Measurements from ENCODE around the gene SUPT20HL2.
"Not testable (repeated sequence)": the region's sequence is repeated elsewhere in the genome, so short reads cannot be mapped to it uniquely, and the experiment has no call there.

Gene SUPT20HL2

GRCh38 chrX:24316111-24316510 is 2.2 kb upstream of the SUPT20HL2 start:
- Mint-ChIP-seq H3K36me3 (ENCODE audit: low read depth) (no peaks in the 10 kb centered on the region), H3K9me3 (peaks cover 3% of the 10 kb centered on the region), H3K4me3 (no peak overlapping the region), H3K27ac (no peak overlapping the region), H3K27me3 (ENCODE audit: low read depth, poor library complexity) (peaks cover 11% of the 10 kb centered on the region), H3K4me1 (peaks cover 17% of the 10 kb centered on the region)
- TF ChIP-seq CTCF (IDR thresholded peaks at IDR 0.05) = no peak
- no peak for DNase-seq

GRCh38 chrX:24312249-24312607 is 1.6 kb downstream of the SUPT20HL2 start:
- Mint-ChIP-seq H3K27ac (peak overlapping the region; percentile 81), H3K4me1 (peaks cover 22% of the 10 kb centered on the region)
- not testable (repeated sequence) for H3K27me3 Mint-ChIP-seq (ENCODE audit: low read depth, poor library complexity); H3K4me3 Mint-ChIP-seq; H3K9me3 Mint-ChIP-seq; DNase-seq; H3K36me3 Mint-ChIP-seq (ENCODE audit: low read depth)

- not testable (repeated sequence) for H3K36me3 Mint-ChIP-seq (ENCODE audit: low read depth); H3K27ac Mint-ChIP-seq; H3K9me3 Mint-ChIP-seq; H3K27me3 Mint-ChIP-seq (ENCODE audit: low read depth, poor library complexity); H3K4me3 Mint-ChIP-seq
- H3K4me1 Mint-ChIP-seq = peaks cover 24% of the 10 kb centered on the region
- peak; percentile 24 for DNase-seq
Measured at GRCh38 chrX:24311507-24312248, 2.2 kb downstream of the SUPT20HL2 start.

GRCh38 chrX:24310916-24311315 is 3.0 kb downstream of the SUPT20HL2 start:
- peaks cover 29% of the 10 kb centered on the region for H3K4me1 Mint-ChIP-seq
- H3K27me3 Mint-ChIP-seq (ENCODE audit: low read depth, poor library complexity); H3K4me3 Mint-ChIP-seq; DNase-seq; H3K36me3 Mint-ChIP-seq (ENCODE audit: low read depth); H3K27ac Mint-ChIP-seq; H3K9me3 Mint-ChIP-seq: not testable (repeated sequence)

GRCh38 chrX:24309580-24310374 is 4.1 kb downstream of the SUPT20HL2 start:
- not testable (repeated sequence) for H3K27me3 Mint-ChIP-seq (ENCODE audit: low read depth, poor library complexity); H3K36me3 Mint-ChIP-seq (ENCODE audit: low read depth); H3K9me3 Mint-ChIP-seq; H3K27ac Mint-ChIP-seq; DNase-seq; H3K4me3 Mint-ChIP-seq
- H3K4me1 Mint-ChIP-seq = peaks cover 29% of the 10 kb centered on the region

GRCh38 chrX:24308803-24309202 is 5.1 kb downstream of the SUPT20HL2 start:
- not testable (repeated sequence) for H3K27me3 Mint-ChIP-seq (ENCODE audit: low read depth, poor library complexity); DNase-seq; H3K36me3 Mint-ChIP-seq (ENCODE audit: low read depth); H3K4me3 Mint-ChIP-seq; H3K9me3 Mint-ChIP-seq; H3K27ac Mint-ChIP-seq
- peaks cover 29% of the 10 kb centered on the region for H3K4me1 Mint-ChIP-seq

- H3K4me1 Mint-ChIP-seq = peaks cover 35% of the 10 kb centered on the region
- peak overlapping the region; percentile 8 for H3K27ac Mint-ChIP-seq
- no peaks in the 10 kb centered on the region for H3K9me3 Mint-ChIP-seq
- no peak for TF ChIP-seq CTCF (IDR thresholded peaks at IDR 0.05)
- no peaks in the 10 kb centered on the region for H3K36me3 Mint-ChIP-seq (ENCODE audit: low read depth)
- no peaks in the 10 kb centered on the region for H3K27me3 Mint-ChIP-seq (ENCODE audit: low read depth, poor library complexity)
- H3K4me3 Mint-ChIP-seq = no peak overlapping the region
- DNase-seq = no peak
Measured at GRCh38 chrX:24306440-24306839, 7.4 kb downstream of the SUPT20HL2 start.

GRCh38 chrX:24305905-24306304 is 8.0 kb downstream of the SUPT20HL2 start:
- no peak for DNase-seq
- Mint-ChIP-seq H3K27ac (peak overlapping the region; percentile 8), H3K36me3 (ENCODE audit: low read depth) (no peaks in the 10 kb centered on the region), H3K4me1 (peaks cover 31% of the 10 kb centered on the region), H3K4me3 (no peak overlapping the region), H3K27me3 (ENCODE audit: low read depth, poor library complexity) (no peaks in the 10 kb centered on the region), H3K9me3 (no peaks in the 10 kb centered on the region)
- TF ChIP-seq CTCF (IDR thresholded peaks at IDR 0.05) = no peak

Measured in nephron progenitor cell (in vitro differentiated cells).